PC-9 (cell line): Measurements from ENCODE around the gene ZFYVE26. TPM values are rescaled to one million over a fixed set of nuclear protein-coding genes. Genes with fewer than 3 reads are reported as not detected.

Experiments
- BruUV-seq: library from RNA; stranded (reverse); fragments of 400-500 nt; replicated peaks from 2 replicates; lab custom pipeline; 2021; lab: Mats Ljungman, UMichigan
- CTCF ChIA-PET: fragments of 300-600 bp; sonication (Branson Sonifier 250); formaldehyde crosslinking; loops from one replicate; lab custom pipeline; 2022; ENCODE audit warnings: antibody characterized with exemption; lab: Charles Lee
- POLR2A ChIA-PET: fragments of 300-600 bp; sonication (Branson Sonifier 250); formaldehyde crosslinking; loops from one replicate; lab custom pipeline; 2022; ENCODE audit warnings: antibody characterized with exemption; ENCODE audit not compliant: unreplicated experiment; lab: Charles Lee
- DNase-seq, 2 experiments: peaks; one replicate each; pipeline versions ENCODE4 v3.0.0 to v3.0.0-alpha.2; 2015 to 2022; ENCODE audit warnings: mixed read lengths in 1 of 2
- H2AFZ ChIP-seq: fragments of 200-600 bp; sonication (generic); 2 replicates; pipeline ENCODE4 v1.8.1; 2017; ENCODE audit warnings: antibody characterized with exemption
- H3F3A ChIP-seq: fragments of 200-600 bp; sonication (generic); 2 replicates; pipeline ENCODE4 v1.8.1; 2017; ENCODE audit warnings: antibody characterized with exemption, mild to moderate bottlenecking, low read depth; ENCODE audit not compliant: insufficient read depth
- H3K27ac ChIP-seq: fragments of 200-600 bp; sonication (generic); 2 replicates; pipeline ENCODE4 v1.6.1; 2016; ENCODE audit warnings: mixed run types
- H3K27me3 ChIP-seq: fragments of 200-600 bp; sonication (generic); 2 replicates; pipeline ENCODE4 v1.6.1; 2016; ENCODE audit warnings: low read depth, mixed run types; ENCODE audit not compliant: insufficient read depth
- H3K36me3 ChIP-seq: fragments of 200-600 bp; sonication (generic); 2 replicates; pipeline ENCODE4 v1.6.1; 2016; ENCODE audit warnings: low read depth, mixed run types
- H3K4me1 ChIP-seq: fragments of 200-600 bp; sonication (generic); replicated peaks from 2 replicates; pipeline ENCODE4 v1.6.1; 2016; ENCODE audit warnings: mixed run types; ENCODE audit not compliant: insufficient read depth
- H3K4me2 ChIP-seq: fragments of 200-600 bp; sonication (generic); 2 replicates; pipeline ENCODE4 v1.6.1; 2017; ENCODE audit warnings: mixed run types
- H3K4me3 ChIP-seq: fragments of 200-600 bp; sonication (generic); 2 replicates; pipeline ENCODE4 v1.6.1; 2016; ENCODE audit warnings: mixed run types
- H3K79me2 ChIP-seq: fragments of 200-600 bp; sonication (generic); 2 replicates; pipeline ENCODE4 v1.6.1; 2017; ENCODE audit warnings: low read depth, mixed run types
- H3K9me2 ChIP-seq: fragments of 200-600 bp; sonication (generic); 2 replicates; pipeline ENCODE4 v1.8.1; 2017; ENCODE audit warnings: mild to moderate bottlenecking; ENCODE audit not compliant: insufficient read depth
- H3K9me3 ChIP-seq: fragments of 200-600 bp; sonication (generic); 2 replicates; pipeline ENCODE4 v1.8.1; 2016; ENCODE audit warnings: low read depth; ENCODE audit not compliant: insufficient read depth
- H4K20me1 ChIP-seq: fragments of 200-600 bp; sonication (generic); 2 replicates; pipeline ENCODE4 v1.8.1; 2017; ENCODE audit not compliant: insufficient read depth
- CTCF ChIP-seq: fragments of 200-600 bp; sonication (generic); conservative IDR thresholded peaks from 2 replicates; pipeline ENCODE4 v1.6.1; 2017; ENCODE audit warnings: mixed run types, antibody characterized with exemption, mild to moderate bottlenecking, moderate library complexity
- EZH2 ChIP-seq: fragments of 200-600 bp; sonication (generic); IDR thresholded peaks from 2 replicates; pipeline ENCODE4 v1.8.0; 2017; ENCODE audit warnings: antibody characterized with exemption, low read depth
- intact Hi-C: fragments of 100-400 bp; cut with micrococcal nuclease; formaldehyde crosslinking; loops from one replicate; pipeline ENCODE4 v1.10.0; 2022; ENCODE audit not compliant: unreplicated experiment
- total RNA-seq: library from RNA; stranded (reverse); gene quantifications from 2 replicates; pipeline ENCODE4 v1.2.3, GENCODE V29; 2021

ZFYVE26 gene
- total RNA-seq, 1 experiment from 2014 or later: 19.2 TPM

GRCh38 chr14:67727361-67727760 lies 89.0 kb downstream of the ZFYVE26 start:
- no peak for DNase-seq
- no peak for TF ChIP-seq EZH2
- TF ChIP-seq CTCF: no peak
- H4K20me1 ChIP-seq: no peaks in the 10 kb centered on the region
- H3K27ac ChIP-seq: no peak overlapping the region
- no peaks in the 10 kb centered on the region for H3K36me3 ChIP-seq
- H3K27me3 ChIP-seq: no peaks in the 10 kb centered on the region; the same call in 1 of the 2 replicates
- no peaks in the 10 kb centered on the region for H3F3A ChIP-seq
- POLR2A ChIA-PET: no interaction called here
- H3K9me2 ChIP-seq: no peaks in the 10 kb centered on the region
- CTCF ChIA-PET: interaction anchor here (0.6 to 0.7 kb wide), 2 partner anchors 23 to 347 kb away, joined by 5 to 7 read pairs; no protein-coding TSS in a partner anchor
- 0 out of 2 replicates have a peak, but pooled peaks cover 4% of the 10 kb centered on the region for H3K4me1 ChIP-seq
- intact Hi-C loops: no loop called here
- H3K9me3 ChIP-seq: no peaks in the 10 kb centered on the region
- no TSS peak for BruUV-seq
- no peak overlapping the region for H3K4me2 ChIP-seq
- H3K4me3 ChIP-seq: no peak overlapping the region
- no peak overlapping the region for H2AFZ ChIP-seq
- no peaks in the 10 kb centered on the region for H3K79me2 ChIP-seq

GRCh38 chr14:67725171-67725570 lies 91.2 kb downstream of the ZFYVE26 start:
- Histone ChIP-seq H3K36me3 (no peaks in the 10 kb centered on the region), H3K4me1 (0 out of 2 replicates have a peak, but pooled peaks cover 4% of the 10 kb centered on the region), H3K27me3 (no peaks in the 10 kb centered on the region; the same call in 1 of the 2 replicates), H3K9me2 (no peaks in the 10 kb centered on the region), H3K4me2 (no peak overlapping the region), H3K9me3 (no peaks in the 10 kb centered on the region), H3K27ac (no peak overlapping the region), H3K4me3 (no peak overlapping the region), H2AFZ (no peak overlapping the region), H3F3A (no peaks in the 10 kb centered on the region), H3K79me2 (no peaks in the 10 kb centered on the region), H4K20me1 (no peaks in the 10 kb centered on the region)
- CTCF ChIA-PET: no interaction called here
- BruUV-seq: no TSS peak
- intact Hi-C loops: no loop called here
- POLR2A ChIA-PET: no interaction called here
- DNase-seq: no peak
- no peak for TF ChIP-seq CTCF
- TF ChIP-seq EZH2: no peak

- ChIA-PET POLR2A (no interaction called here), CTCF (no interaction called here)
- no peaks in the 10 kb centered on the region for H3F3A ChIP-seq
- no peaks in the 10 kb centered on the region for H3K79me2 ChIP-seq
- H3K36me3 ChIP-seq: no peaks in the 10 kb centered on the region
- H3K9me3 ChIP-seq: no peaks in the 10 kb centered on the region
- no peaks in the 10 kb centered on the region; the same call in 1 of the 2 replicates for H3K27me3 ChIP-seq
- BruUV-seq: no TSS peak
- DNase-seq: no peak
- no peak overlapping the region for H3K4me2 ChIP-seq
- H2AFZ ChIP-seq: no peak overlapping the region
- no peaks in the 10 kb centered on the region for H3K9me2 ChIP-seq
- 0 out of 2 replicates have a peak, but pooled peaks cover 4% of the 10 kb centered on the region for H3K4me1 ChIP-seq
- no peak for TF ChIP-seq CTCF
- TF ChIP-seq EZH2: no peak
- intact Hi-C loops: no loop called here
- H3K4me3 ChIP-seq: no peak overlapping the region
- no peak overlapping the region for H3K27ac ChIP-seq
- no peaks in the 10 kb centered on the region for H4K20me1 ChIP-seq
These were observed 94.1 kb downstream of the ZFYVE26 start for GRCh38 chr14:67722293-67722692.
